BJ (cell line): ENCODE measurements around the gene RFT1. TPM values are rescaled to one million over a fixed set of nuclear protein-coding genes. Genes with fewer than 3 reads are reported as not detected.

Experiments used
- CTCF ChIA-PET: fragments of 350-600 bp; formaldehyde crosslinking; extraction: SDS; loops from one replicate; lab custom pipeline; 2021; ENCODE audit warnings: antibody characterized with exemption, inconsistent platforms; lab: Yijun Ruan, JAX
- POLR2A ChIA-PET: fragments of 300-600 bp; sonication (Branson Sonifier 250); formaldehyde crosslinking; extraction: SDS; loops from one replicate; lab custom pipeline; 2021; ENCODE audit warnings: antibody characterized with exemption; lab: Charles Lee
- DNase-seq: peaks from one replicate; pipeline ENCODE4 v3.0.0-alpha.2; 2011; ENCODE audit warnings: low read depth
- H3K27me3 ChIP-seq: 2 replicates; pipeline ENCODE4 v1.6.0; 2011; ENCODE audit warnings: low read length; ENCODE audit not compliant: control insufficient read depth, insufficient read depth
- H3K36me3 ChIP-seq: 2 replicates; pipeline ENCODE4 v1.5.1; 2011; ENCODE audit warnings: low read length; ENCODE audit not compliant: control insufficient read depth, insufficient read depth
- H3K4me3 ChIP-seq: 2 replicates; pipeline ENCODE4 v1.5.1; 2011; ENCODE audit warnings: low read depth, mild to moderate bottlenecking, control low read depth, low read length
- CTCF ChIP-seq: IDR thresholded peaks from 2 replicates; pipeline ENCODE4 v1.5.1; 2011; ENCODE audit warnings: low read depth, mild to moderate bottlenecking, control low read depth, inconsistent platforms, low read length, moderate library complexity; ENCODE audit not compliant: insufficient read depth
- polyA plus RNA-seq: library from polyadenylated mRNA; depleted of rRNA; stranded (reverse); fragments of >200 nt; gene quantifications from 2 replicates; pipeline ENCODE4 v1.2.3, GENCODE V29; 2011

RFT1 gene
- polyA plus RNA-seq, 1 experiment: 27.9 TPM

GRCh38 chr3:53073553-53074365 is 56.5 kb downstream of the RFT1 start:
- H3K27me3 ChIP-seq: peaks cover 2% of the 10 kb centered on the region; the same call in 1 of the 2 replicates
- CTCF ChIA-PET: interaction anchor here (0.6 to 1.4 kb wide), 4 partner anchors 12 to 395 kb away, joined by 3 to 5 read pairs (median 4); no protein-coding TSS in a partner anchor
- DNase-seq: no peak
- no peaks in the 10 kb centered on the region for H3K36me3 ChIP-seq
- POLR2A ChIA-PET: no interaction called here
- no peak for TF ChIP-seq CTCF
- H3K4me3 ChIP-seq: peak overlapping the region; percentile 52

GRCh38 chr3:53072653-53073552 is 57.3 kb downstream of the RFT1 start:
- ChIA-PET CTCF (interaction anchor here (0.5 to 1.8 kb wide), 7 partner anchors 13 to 773 kb away, joined by 3 to 4 read pairs (median 3); no protein-coding TSS in a partner anchor), POLR2A (no interaction called here)
- H3K4me3 ChIP-seq: peak overlapping the region; percentile 52
- H3K36me3 ChIP-seq: no peaks in the 10 kb centered on the region
- H3K27me3 ChIP-seq: peaks cover 2% of the 10 kb centered on the region; the same call in 1 of the 2 replicates
- TF ChIP-seq CTCF: peak; percentile 97
- no peak for DNase-seq

GRCh38 chr3:53071882-53072431 is 58.3 kb downstream of the RFT1 start:
- Histone ChIP-seq H3K36me3 (no peaks in the 10 kb centered on the region), H3K4me3 (no peak overlapping the region), H3K27me3 (peaks cover 2% of the 10 kb centered on the region; the same call in 1 of the 2 replicates)
- TF ChIP-seq CTCF: no peak
- ChIA-PET POLR2A (no interaction called here), CTCF (interaction anchor here (1.1 to 1.8 kb wide), 8 partner anchors 14 to 330 kb away, joined by 3 to 5 read pairs (median 4); no protein-coding TSS in a partner anchor)
- DNase-seq: no peak

GRCh38 chr3:53069422-53070068 is 60.7 kb downstream of the RFT1 start:
- Histone ChIP-seq H3K27me3 (peaks cover 4% of the 10 kb centered on the region; the same call in 1 of the 2 replicates), H3K4me3 (no peak overlapping the region), H3K36me3 (no peaks in the 10 kb centered on the region)
- ChIA-PET CTCF (interaction anchor here (0.9 to 1.0 kb wide), 2 partner anchors 15 to 217 kb away, joined by 3 to 4 read pairs; no protein-coding TSS in a partner anchor), POLR2A (no interaction called here)
- no peak for TF ChIP-seq CTCF
- no peak for DNase-seq
